ENCODE measurements around the gene FAM193A. TPM values are rescaled to one million over a fixed set of nuclear protein-coding genes. Genes with fewer than 3 reads are reported as not detected.

The FAM193A gene
- total and polyA plus RNA-seq, 12 donors, result 7.5 to 20.6 (median 15.9) TPM

DNA sequence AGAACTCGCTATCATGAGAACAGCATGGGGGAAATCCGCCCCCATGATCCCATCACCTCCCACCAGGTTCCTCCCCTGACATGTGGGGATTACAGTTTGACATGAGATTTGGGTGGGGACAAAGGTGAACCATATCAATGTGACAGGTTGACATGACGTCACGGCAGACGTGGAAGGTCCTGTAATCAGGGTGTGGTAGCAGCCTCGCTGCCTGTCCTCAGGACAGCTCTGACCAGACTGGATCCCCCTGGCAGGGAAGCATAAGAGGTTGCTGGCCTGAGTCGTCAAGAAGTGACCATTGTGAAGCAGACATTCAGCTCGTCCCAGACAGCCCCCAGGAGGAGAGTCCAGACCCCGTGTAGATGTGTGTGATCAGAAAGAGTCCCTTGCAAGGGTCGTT is 115.1 kb downstream of the FAM193A start:
- intact Hi-C loops (cut with DNase I), result no loop called here

GRCh38 chr4:2651998-2652397 is 115.6 kb downstream of the FAM193A start:
- DNase-seq (no peak), ATAC-seq (no peak)
- intact Hi-C loops (cut with DNase I), result no loop called here
- TF ChIP-seq, protein P1, sequence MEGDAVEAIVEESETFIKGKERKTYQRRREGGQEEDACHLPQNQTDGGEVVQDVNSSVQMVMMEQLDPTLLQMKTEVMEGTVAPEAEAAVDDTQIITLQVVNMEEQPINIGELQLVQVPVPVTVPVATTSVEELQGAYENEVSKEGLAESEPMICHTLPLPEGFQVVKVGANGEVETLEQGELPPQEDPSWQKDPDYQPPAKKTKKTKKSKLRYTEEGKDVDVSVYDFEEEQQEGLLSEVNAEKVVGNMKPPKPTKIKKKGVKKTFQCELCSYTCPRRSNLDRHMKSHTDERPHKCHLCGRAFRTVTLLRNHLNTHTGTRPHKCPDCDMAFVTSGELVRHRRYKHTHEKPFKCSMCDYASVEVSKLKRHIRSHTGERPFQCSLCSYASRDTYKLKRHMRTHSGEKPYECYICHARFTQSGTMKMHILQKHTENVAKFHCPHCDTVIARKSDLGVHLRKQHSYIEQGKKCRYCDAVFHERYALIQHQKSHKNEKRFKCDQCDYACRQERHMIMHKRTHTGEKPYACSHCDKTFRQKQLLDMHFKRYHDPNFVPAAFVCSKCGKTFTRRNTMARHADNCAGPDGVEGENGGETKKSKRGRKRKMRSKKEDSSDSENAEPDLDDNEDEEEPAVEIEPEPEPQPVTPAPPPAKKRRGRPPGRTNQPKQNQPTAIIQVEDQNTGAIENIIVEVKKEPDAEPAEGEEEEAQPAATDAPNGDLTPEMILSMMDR (IDR thresholded peaks at IDR 0.05), result no peak
- H3K4me3 ChIP-seq, result no peak overlapping the region
- no peaks in the 10 kb centered on the region for H3K9me3 ChIP-seq
- 50 to 61% methylated on average over 2 of the region's 2 CpGs for WGBS, 2 donors
- peaks cover 0 to 91% (median 33%) of the 10 kb centered on the region in 9 donors for H3K36me3 ChIP-seq
- no peaks in the 10 kb centered on the region for H3K27me3 ChIP-seq
- H3K27ac ChIP-seq, result no peak overlapping the region
- no peaks in the 10 kb centered on the region for H3K4me1 ChIP-seq

More for the DNA sequence above, 115.1 kb downstream of the FAM193A start:
- peaks cover 0 to 91% (median 38%) of the 10 kb centered on the region in 9 donors for H3K36me3 ChIP-seq
- DNase-seq (no peak), ATAC-seq (no peak)
- H3K4me1 ChIP-seq, result no peaks in the 10 kb centered on the region
- no peak overlapping the region for H3K4me3 ChIP-seq
- H3K9me3 ChIP-seq, result no peaks in the 10 kb centered on the region
- H3K27ac ChIP-seq, result no peak overlapping the region
- TF ChIP-seq, protein P1 (IDR thresholded peaks at IDR 0.05), result no peak
- 84 to 88% methylated on average over 10 of the region's 10 CpGs for WGBS, 2 donors
- H3K27me3 ChIP-seq, result no peaks in the 10 kb centered on the region

- intact Hi-C loops (cut with DNase I), result no loop called here
- DNase-seq, result no peak
- ATAC-seq, result no peak
These were observed 116.1 kb downstream of the FAM193A start for GRCh38 chr4:2652415-2653160.

GRCh38 chr4:2660596-2661211 is 124.3 kb downstream of the FAM193A start:
- Histone ChIP-seq H3K9me3 (no peaks in the 10 kb centered on the region), H3K27ac (peak overlapping the region in 7 of 10 donors; percentile 6 to 46 (median 15)), H3K27me3 (no peaks in the 10 kb centered on the region), H3K4me3 (no peak overlapping the region), H3K36me3 (peaks cover 0 to 99% (median 47%) of the 10 kb centered on the region in 9 donors), H3K4me1 (peaks cover 0 to 18% (median 13%) of the 10 kb centered on the region in 9 donors)
- TF ChIP-seq, protein P1 (IDR thresholded peaks at IDR 0.05), result no peak
- WGBS, 2 donors, result 49 to 58% methylated on average over 8 of the region's 8 CpGs
- DNase-seq (no peak), ATAC-seq (peak in 7 of 8 donors; percentile 41 to 81 (median 55))
- intact Hi-C loops (cut with DNase I), result no loop called here

More at GRCh38 chr4:2652415-2653160, 116.1 kb downstream of the FAM193A start:
- Histone ChIP-seq H3K36me3 (peaks cover 0 to 91% (median 28%) of the 10 kb centered on the region in 9 donors), H3K4me1 (no peaks in the 10 kb centered on the region), H3K9me3 (no peaks in the 10 kb centered on the region), H3K27ac (no peak overlapping the region), H3K27me3 (no peaks in the 10 kb centered on the region), H3K4me3 (no peak overlapping the region)
- TF ChIP-seq, protein P1 (IDR thresholded peaks at IDR 0.05), result no peak
- WGBS, 2 donors, result 78 to 85% methylated on average over 14 of the region's 14 CpGs

All from heart right ventricle (tissue), 16 donors.